ENCODE results near the gene CPNE5. TPM values are rescaled to one million over a fixed set of nuclear protein-coding genes. Genes with fewer than 3 reads are reported as not detected.
"Not testable (repeated sequence)": the region's sequence is repeated elsewhere in the genome, so short reads cannot be mapped to it uniquely, and the experiment has no call there.

CPNE5 gene
- total and polyA plus RNA-seq, 2 experiments from 2014 or later: 0.30 to 1.2 TPM

GRCh38 chr6:36724514-36725390 is 114.5 kb downstream of the CPNE5 start:
- H3K9me2 ChIP-seq (replicated peaks; ENCODE audit: insufficient read depth): no peaks in the 10 kb centered on the region
- H3K4me2 ChIP-seq: no peak overlapping the region
- no peaks in the 10 kb centered on the region for H3K27me3 ChIP-seq
- no peaks in the 10 kb centered on the region for H4K20me1 ChIP-seq (ENCODE audit: insufficient read depth, poor library complexity, severe bottlenecking)
- H3K9me3 ChIP-seq (ENCODE audit: low read depth): no peaks in the 10 kb centered on the region
- H3K4me1 ChIP-seq (ENCODE audit: insufficient read depth): no peaks in the 10 kb centered on the region
- H3K79me2 ChIP-seq: no peaks in the 10 kb centered on the region
- TF ChIP-seq CTCF (IDR thresholded peaks at IDR 0.05; ENCODE audit: poor library complexity) (peak; percentile 63), EZH2 (IDR thresholded peaks at IDR 0.05; ENCODE audit: borderline replicate concordance) (no peak)
- 58% methylated on average over 13 of the region's 13 CpGs for WGBS (ENCODE audit: low lambda C conversion rate, missing lambda C conversion rate)
- no peaks in the 10 kb centered on the region for H3K36me3 ChIP-seq (replicated peaks; ENCODE audit: insufficient read depth, low read depth)
- H3K27ac ChIP-seq: no peak overlapping the region
- no peak overlapping the region for H2AFZ ChIP-seq
- no peak overlapping the region for H3K4me3 ChIP-seq
- DNase-seq (ENCODE audit: low spot score): peak; percentile 80

GRCh38 chr6:36723992-36724391 is 115.3 kb downstream of the CPNE5 start:
- H3K27ac ChIP-seq; H3K36me3 ChIP-seq (replicated peaks; ENCODE audit: insufficient read depth, low read depth); H3K4me3 ChIP-seq; H3K27me3 ChIP-seq; H3K9me3 ChIP-seq (ENCODE audit: low read depth); H4K20me1 ChIP-seq (ENCODE audit: insufficient read depth, poor library complexity, severe bottlenecking); H3K4me1 ChIP-seq (ENCODE audit: insufficient read depth); H3K4me2 ChIP-seq; H2AFZ ChIP-seq; H3K79me2 ChIP-seq; H3K9me2 ChIP-seq (replicated peaks; ENCODE audit: insufficient read depth); DNase-seq (ENCODE audit: low spot score): not testable (repeated sequence)
- 93% methylated on average over 4 of the region's 4 CpGs for WGBS (ENCODE audit: low lambda C conversion rate, missing lambda C conversion rate)

- WGBS (ENCODE audit: low lambda C conversion rate, missing lambda C conversion rate): 85% methylated on average over 2 of the region's 2 CpGs
- no peaks in the 10 kb centered on the region for H3K36me3 ChIP-seq (replicated peaks; ENCODE audit: insufficient read depth, low read depth)
- H3K4me3 ChIP-seq: no peak overlapping the region
- H2AFZ ChIP-seq: no peak overlapping the region
- no peak overlapping the region for H3K4me2 ChIP-seq
- TF ChIP-seq EZH2phosphoT487 (IDR thresholded peaks at IDR 0.05; ENCODE audit: low read depth, severe bottlenecking, unreplicated experiment): no peak
- no peak for TF ChIP-seq EZH2 (IDR thresholded peaks at IDR 0.05; ENCODE audit: borderline replicate concordance)
- TF ChIP-seq CTCF (IDR thresholded peaks at IDR 0.05; ENCODE audit: poor library complexity): no peak
- H3K9me2 ChIP-seq (replicated peaks; ENCODE audit: insufficient read depth): no peaks in the 10 kb centered on the region
- H4K20me1 ChIP-seq (ENCODE audit: insufficient read depth, poor library complexity, severe bottlenecking): no peaks in the 10 kb centered on the region
- no peaks in the 10 kb centered on the region for H3K9me3 ChIP-seq (ENCODE audit: low read depth)
- H3K4me1 ChIP-seq (ENCODE audit: insufficient read depth): no peaks in the 10 kb centered on the region
- H3K27me3 ChIP-seq: no peaks in the 10 kb centered on the region
- H3K27ac ChIP-seq: no peak overlapping the region
- no peak for DNase-seq (ENCODE audit: low spot score)
- H3K79me2 ChIP-seq: no peaks in the 10 kb centered on the region
Observed at GRCh38 chr6:36722879-36723278, 116.4 kb downstream of the CPNE5 start.

- H3K4me3 ChIP-seq: no peak overlapping the region
- H3K4me2 ChIP-seq: no peak overlapping the region
- no peak overlapping the region for H2AFZ ChIP-seq
- no peaks in the 10 kb centered on the region for H4K20me1 ChIP-seq (ENCODE audit: insufficient read depth, poor library complexity, severe bottlenecking)
- DNase-seq (ENCODE audit: low spot score): no peak
- no peak overlapping the region for H3K27ac ChIP-seq
- no peaks in the 10 kb centered on the region for H3K27me3 ChIP-seq
- no peaks in the 10 kb centered on the region for H3K9me2 ChIP-seq (replicated peaks; ENCODE audit: insufficient read depth)
- no peaks in the 10 kb centered on the region for H3K36me3 ChIP-seq (replicated peaks; ENCODE audit: insufficient read depth, low read depth)
- H3K79me2 ChIP-seq: no peaks in the 10 kb centered on the region
- TF ChIP-seq CTCF (IDR thresholded peaks at IDR 0.05; ENCODE audit: poor library complexity) (no peak), EZH2 (IDR thresholded peaks at IDR 0.05; ENCODE audit: borderline replicate concordance) (no peak), EZH2phosphoT487 (IDR thresholded peaks at IDR 0.05; ENCODE audit: low read depth, severe bottlenecking, unreplicated experiment) (no peak)
- H3K4me1 ChIP-seq (ENCODE audit: insufficient read depth): no peaks in the 10 kb centered on the region
- 91% methylated on average over 10 of the region's 10 CpGs for WGBS (ENCODE audit: low lambda C conversion rate, missing lambda C conversion rate)
- H3K9me3 ChIP-seq (ENCODE audit: low read depth): no peaks in the 10 kb centered on the region
Observed at GRCh38 chr6:36722365-36722764, 116.9 kb downstream of the CPNE5 start.
